Measurements from ENCODE around the gene DAPK2.

Gene DAPK2

DNA sequence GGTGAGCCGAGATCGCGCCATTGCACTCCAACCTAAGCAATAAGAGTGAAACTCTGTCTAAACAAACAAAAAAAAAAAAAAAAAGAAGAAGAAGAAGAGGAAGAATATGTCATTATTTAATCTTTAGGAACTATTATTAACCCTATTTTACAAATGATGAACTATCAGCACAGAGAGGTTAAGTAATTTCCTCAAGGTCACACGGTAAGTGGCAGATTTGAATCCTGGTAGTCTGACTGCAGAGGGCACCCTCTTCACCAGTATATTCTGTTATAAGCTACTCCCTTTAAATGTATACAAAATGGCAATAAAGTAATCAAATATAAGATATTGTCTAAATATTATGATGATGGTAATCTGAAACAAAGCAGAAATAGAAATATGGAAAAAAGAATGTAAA is 135.1 kb downstream of the DAPK2 start:
- H3K9me3 ChIP-seq (ENCODE audit: severe bottlenecking), result no peaks in the 10 kb centered on the region
- H3K4me3 ChIP-seq (ENCODE audit: low read depth, low read length), result no peak overlapping the region
- H3K27me3 ChIP-seq (ENCODE audit: insufficient read depth, low read depth, severe bottlenecking), result no peaks in the 10 kb centered on the region
- no peak for DNase-seq
- no peaks in the 10 kb centered on the region for H3K36me3 ChIP-seq
- no peak overlapping the region for H3K27ac ChIP-seq
- TF ChIP-seq, protein P1, sequence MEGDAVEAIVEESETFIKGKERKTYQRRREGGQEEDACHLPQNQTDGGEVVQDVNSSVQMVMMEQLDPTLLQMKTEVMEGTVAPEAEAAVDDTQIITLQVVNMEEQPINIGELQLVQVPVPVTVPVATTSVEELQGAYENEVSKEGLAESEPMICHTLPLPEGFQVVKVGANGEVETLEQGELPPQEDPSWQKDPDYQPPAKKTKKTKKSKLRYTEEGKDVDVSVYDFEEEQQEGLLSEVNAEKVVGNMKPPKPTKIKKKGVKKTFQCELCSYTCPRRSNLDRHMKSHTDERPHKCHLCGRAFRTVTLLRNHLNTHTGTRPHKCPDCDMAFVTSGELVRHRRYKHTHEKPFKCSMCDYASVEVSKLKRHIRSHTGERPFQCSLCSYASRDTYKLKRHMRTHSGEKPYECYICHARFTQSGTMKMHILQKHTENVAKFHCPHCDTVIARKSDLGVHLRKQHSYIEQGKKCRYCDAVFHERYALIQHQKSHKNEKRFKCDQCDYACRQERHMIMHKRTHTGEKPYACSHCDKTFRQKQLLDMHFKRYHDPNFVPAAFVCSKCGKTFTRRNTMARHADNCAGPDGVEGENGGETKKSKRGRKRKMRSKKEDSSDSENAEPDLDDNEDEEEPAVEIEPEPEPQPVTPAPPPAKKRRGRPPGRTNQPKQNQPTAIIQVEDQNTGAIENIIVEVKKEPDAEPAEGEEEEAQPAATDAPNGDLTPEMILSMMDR (IDR thresholded peaks at IDR 0.05; ENCODE audit: low read depth, low read length), result no peak

DNA sequence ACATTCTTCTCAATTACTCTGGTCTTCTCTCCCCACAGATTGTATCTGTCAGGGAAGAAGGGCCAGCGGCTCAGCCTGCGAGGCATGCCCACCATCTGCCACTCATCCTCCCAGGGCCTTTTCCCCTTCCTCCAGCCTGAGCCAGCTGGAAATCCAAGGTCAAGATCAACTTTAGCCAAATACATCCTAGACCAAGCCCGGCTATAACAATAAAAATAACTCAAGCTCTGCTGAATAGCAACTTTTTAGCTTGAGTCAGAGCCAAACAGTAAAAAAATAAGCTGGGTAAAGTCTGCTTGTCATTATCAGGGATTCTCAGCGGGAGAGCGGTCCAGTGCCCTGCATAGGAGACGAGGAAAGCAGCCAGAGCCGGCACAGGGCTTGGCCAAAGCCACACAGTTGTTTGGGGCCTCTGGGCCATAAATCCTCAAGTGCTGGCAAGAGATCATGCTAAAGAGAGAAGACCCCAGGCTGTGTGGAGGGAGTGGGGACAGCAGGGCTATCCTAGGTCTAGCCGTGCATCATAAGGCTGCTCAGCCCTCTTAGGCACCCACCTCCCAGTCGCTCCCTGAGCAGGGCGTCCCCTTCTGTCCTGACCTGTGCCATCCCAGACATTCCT is 136.4 kb downstream of the DAPK2 start:
- Histone ChIP-seq H3K27me3 (ENCODE audit: insufficient read depth, low read depth, severe bottlenecking) (no peaks in the 10 kb centered on the region), H3K9me3 (ENCODE audit: severe bottlenecking) (no peaks in the 10 kb centered on the region), H3K36me3 (no peaks in the 10 kb centered on the region), H3K4me3 (ENCODE audit: low read depth, low read length) (peak overlapping the region; percentile 2), H3K27ac (peak overlapping the region; percentile 66)
- TF ChIP-seq, protein P1 (IDR thresholded peaks at IDR 0.05; ENCODE audit: low read depth, low read length), result no peak
- peak; percentile 75 for DNase-seq

DNA sequence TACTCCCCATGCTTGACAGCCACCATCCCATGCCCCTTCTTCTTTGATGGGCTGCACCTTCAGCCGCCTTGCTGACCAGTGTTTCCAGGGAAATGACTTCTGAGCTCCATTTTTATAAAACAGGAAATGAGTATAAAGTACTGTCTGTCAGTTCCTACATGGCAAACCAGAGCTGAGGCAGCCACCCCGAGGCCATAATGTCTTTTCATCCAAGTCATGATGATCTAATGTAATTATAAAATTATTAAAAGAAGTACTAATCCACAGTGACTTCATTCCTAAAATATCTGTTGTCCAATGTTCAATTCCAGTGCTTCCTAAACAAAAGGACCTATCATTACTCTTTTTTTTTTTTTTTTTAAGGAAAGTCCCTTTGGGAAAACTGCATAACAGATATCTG is 137.3 kb downstream of the DAPK2 start:
- TF ChIP-seq, protein P1 (IDR thresholded peaks at IDR 0.05; ENCODE audit: low read depth, low read length), result no peak
- Histone ChIP-seq H3K36me3 (no peaks in the 10 kb centered on the region), H3K27me3 (ENCODE audit: insufficient read depth, low read depth, severe bottlenecking) (no peaks in the 10 kb centered on the region), H3K9me3 (ENCODE audit: severe bottlenecking) (no peaks in the 10 kb centered on the region), H3K27ac (peak overlapping the region; percentile 66), H3K4me3 (ENCODE audit: low read depth, low read length) (no peak overlapping the region)
- DNase-seq, result no peak

DNA sequence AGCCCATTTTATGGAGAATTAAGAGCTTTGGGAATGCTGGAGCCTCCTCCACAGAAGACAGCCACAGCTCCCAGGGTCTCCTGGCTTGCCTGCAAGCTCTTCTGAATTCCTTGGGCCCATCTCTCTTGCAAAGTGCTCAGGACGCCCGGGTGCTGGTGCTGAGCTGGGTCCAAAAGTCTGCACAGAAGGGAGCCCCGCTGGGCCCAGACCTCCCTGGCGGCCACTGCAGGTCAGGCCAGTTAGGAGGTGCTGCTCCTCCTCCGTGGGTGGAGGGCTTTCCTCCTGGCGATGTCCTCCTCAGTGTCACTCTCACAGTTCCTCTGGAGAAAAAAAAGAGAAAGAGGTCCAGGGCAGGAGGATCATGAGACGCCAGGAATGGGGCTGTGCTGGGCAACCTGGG is 138.0 kb downstream of the DAPK2 start:
- Histone ChIP-seq H3K9me3 (ENCODE audit: severe bottlenecking) (no peaks in the 10 kb centered on the region), H3K36me3 (no peaks in the 10 kb centered on the region), H3K27ac (no peak overlapping the region), H3K27me3 (ENCODE audit: insufficient read depth, low read depth, severe bottlenecking) (no peaks in the 10 kb centered on the region), H3K4me3 (ENCODE audit: low read depth, low read length) (no peak overlapping the region)
- TF ChIP-seq, protein P1 (IDR thresholded peaks at IDR 0.05; ENCODE audit: low read depth, low read length), result no peak
- DNase-seq, result no peak

DNA sequence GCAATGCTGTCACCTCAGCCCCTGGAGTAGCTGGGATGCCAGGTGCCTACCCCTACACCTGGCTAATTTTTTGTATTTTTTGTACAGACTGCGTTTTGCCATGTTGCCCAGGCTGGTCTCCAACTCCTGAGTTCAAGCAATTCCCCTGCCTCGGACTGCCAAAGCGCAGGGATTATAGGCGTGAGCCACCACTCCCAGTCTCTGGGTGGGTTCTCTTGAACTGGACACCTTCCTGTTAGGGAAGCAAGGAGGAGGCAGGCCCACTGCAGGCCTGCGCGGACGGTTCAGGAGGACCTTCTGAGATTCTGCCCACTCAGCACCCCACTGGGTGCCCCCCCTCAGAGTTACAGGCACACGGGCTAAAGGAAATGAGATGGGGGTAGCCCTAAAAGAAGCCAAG is 138.8 kb downstream of the DAPK2 start:
- no peak overlapping the region for H3K27ac ChIP-seq
- H3K9me3 ChIP-seq (ENCODE audit: severe bottlenecking), result no peaks in the 10 kb centered on the region
- TF ChIP-seq, protein P1 (IDR thresholded peaks at IDR 0.05; ENCODE audit: low read depth, low read length), result no peak
- H3K36me3 ChIP-seq, result no peaks in the 10 kb centered on the region
- no peak for DNase-seq
- H3K27me3 ChIP-seq (ENCODE audit: insufficient read depth, low read depth, severe bottlenecking), result no peaks in the 10 kb centered on the region
- H3K4me3 ChIP-seq (ENCODE audit: low read depth, low read length), result no peak overlapping the region

DNA sequence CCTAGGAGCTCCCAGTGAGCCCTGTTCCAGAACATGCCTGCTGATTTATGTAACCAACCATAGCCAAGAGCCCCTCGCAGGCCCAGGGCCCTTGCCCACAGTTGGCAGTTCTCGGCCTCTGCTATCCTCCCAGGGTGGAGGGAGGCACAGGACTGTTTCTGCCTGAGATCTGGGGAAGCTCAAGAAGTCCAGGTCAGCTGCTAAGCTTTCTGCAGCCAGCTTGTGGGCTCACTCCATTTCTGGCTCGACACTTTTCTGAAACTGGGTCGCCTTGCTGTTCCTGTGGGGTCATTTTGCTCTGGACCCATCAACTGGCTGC is 140.1 kb downstream of the DAPK2 start:
- Histone ChIP-seq H3K27me3 (ENCODE audit: insufficient read depth, low read depth, severe bottlenecking) (no peaks in the 10 kb centered on the region), H3K27ac (no peak overlapping the region), H3K4me3 (ENCODE audit: low read depth, low read length) (no peak overlapping the region), H3K9me3 (ENCODE audit: severe bottlenecking) (no peaks in the 10 kb centered on the region), H3K36me3 (no peaks in the 10 kb centered on the region)
- no peak for DNase-seq
- TF ChIP-seq, protein P1 (IDR thresholded peaks at IDR 0.05; ENCODE audit: low read depth, low read length), result no peak

All from WERI-Rb-1 (cell line).